ENCODE results near the gene LIN7C. TPM values are rescaled to one million over a fixed set of nuclear protein-coding genes. Genes with fewer than 3 reads are reported as not detected.

The LIN7C gene
- total and polyA plus RNA-seq, 9 of the 15 experiments (the other 6 are each of a cell fraction or from before 2014, with no cell fraction given), result 10.8 to 52.7 (median 21.5) TPM

DNA sequence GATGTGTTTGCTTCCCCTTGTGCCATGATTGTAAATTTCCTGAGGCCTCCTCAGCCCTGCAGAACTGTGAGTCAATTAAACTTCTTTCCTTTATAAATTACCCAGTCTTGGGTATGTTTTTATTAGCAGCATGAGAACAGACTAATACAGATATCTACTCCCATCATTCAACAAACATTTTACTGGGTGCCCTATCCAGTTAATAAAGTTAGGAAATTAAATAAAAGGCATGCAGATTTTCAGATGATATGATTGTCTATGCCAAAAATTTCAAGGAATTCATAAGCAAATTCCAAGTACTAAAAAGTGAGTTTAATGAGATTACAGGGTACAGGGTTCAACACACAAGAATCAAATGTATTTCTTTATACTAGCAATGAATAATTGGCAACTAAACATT lies 33.5 kb upstream of the LIN7C start (continued):
- TF ChIP-seq HDAC8 (tag; IDR thresholded peaks at IDR 0.05) (no peak), ZNF77 (CRISPR knock-in tag; IDR thresholded peaks at IDR 0.05) (no peak), ZNF778 (CRISPR knock-in tag; IDR thresholded peaks at IDR 0.05) (no peak), ARNT (IDR thresholded peaks at IDR 0.05) (no peak), ZNF253 (CRISPR knock-in tag; conservative IDR thresholded peaks at IDR 0.05) (no peak), ZHX1 (conservative IDR thresholded peaks at IDR 0.05; ENCODE audit: low read length) (no peak), RBM17 (IDR thresholded peaks at IDR 0.05; ENCODE audit: borderline replicate concordance, low read depth, low read length) (no peak), SP1 (CRISPR knock-in tag; IDR thresholded peaks at IDR 0.05) (no peak)

GRCh38 chr11:27535103-27535502 lies 28.5 kb upstream of the LIN7C start:
- H3K4me1 ChIP-seq (replicated peaks in 1 of 2; ENCODE audit: control insufficient read depth in 2 of 2, insufficient read depth in 2 of 2, low read length in 2 of 2), result no peaks in the 10 kb centered on the region
- H3K9me1 ChIP-seq (ENCODE audit: control insufficient read depth, insufficient read depth, low read length), result no peaks in the 10 kb centered on the region
- no peak overlapping the region for H3K27ac ChIP-seq (ENCODE audit: extremely low read depth, low read depth, low read length)
- H3K36me3 ChIP-seq (ENCODE audit: control insufficient read depth, insufficient read depth, low read length), result no peaks in the 10 kb centered on the region
- no peak overlapping the region for H3K4me2 ChIP-seq (ENCODE audit: insufficient read depth, low read length)
- in situ Hi-C loops (cut with MboI) (no loop called here), intact Hi-C loops (cut with micrococcal nuclease) (no loop called here)
- no peak overlapping the region for H3K4me3 ChIP-seq
- H3K27me3 ChIP-seq (ENCODE audit: control insufficient read depth in 2 of 2, insufficient read depth in 2 of 2, low read length in 2 of 2), result no peaks in the 10 kb centered on the region
- H3K9me3 ChIP-seq (replicated peaks; ENCODE audit: control insufficient read depth, insufficient read depth, low read depth, low read length), result no peaks in the 10 kb centered on the region
- FAIRE-seq (no peak), DNase-seq (ENCODE audit: extremely low read depth in 1 of 4, low spot score in 3 of 4) (no peak), ATAC-seq (no peak)
- no peak overlapping the region for H3K9ac ChIP-seq (ENCODE audit: insufficient read depth in 1 of 2, low read depth in 2 of 2, low read length in 2 of 2)
- H4K20me1 ChIP-seq (replicated peaks; ENCODE audit: control insufficient read depth, insufficient read depth, low read length), result no peaks in the 10 kb centered on the region
- WGBS (ENCODE audit: insufficient coverage, low coverage, missing lambda C conversion rate), result 0% methylated on average over 2 of the region's 2 CpGs
- no peaks in the 10 kb centered on the region for H3K79me2 ChIP-seq (ENCODE audit: control insufficient read depth, insufficient read depth, low read length)
- BruUV-seq (replicated peaks), result no TSS peak
- ChIA-PET POLR2A (interaction anchor here (1.5 kb wide), 1 partner anchor 9 kb away, joined by 3 read pairs; no protein-coding TSS in a partner anchor), CTCF (ENCODE audit: low intra/inter-chr PET ratio) (no interaction called here)
- no peak overlapping the region for H2AFZ ChIP-seq (ENCODE audit: low read depth, low read length)
- no peak for TF ChIP-seq STAT5B (CRISPR knock-in tag; IDR thresholded peaks at IDR 0.05)
- TF ChIP-seq, protein P1, sequence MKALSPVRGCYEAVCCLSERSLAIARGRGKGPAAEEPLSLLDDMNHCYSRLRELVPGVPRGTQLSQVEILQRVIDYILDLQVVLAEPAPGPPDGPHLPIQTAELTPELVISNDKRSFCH (CRISPR knock-in tag; IDR thresholded peaks at IDR 0.05), result no peak
- TF ChIP-seq, protein P1 (tag; IDR thresholded peaks at IDR 0.05), result no peak
